ENCODE data around the gene UBAC2. TPM values are rescaled to one million over a fixed set of nuclear protein-coding genes. Genes with fewer than 3 reads are reported as not detected.

Gene UBAC2
- total and polyA plus RNA-seq, 2 experiments from 2014 or later = 78.2 to 83.1 TPM

DNA sequence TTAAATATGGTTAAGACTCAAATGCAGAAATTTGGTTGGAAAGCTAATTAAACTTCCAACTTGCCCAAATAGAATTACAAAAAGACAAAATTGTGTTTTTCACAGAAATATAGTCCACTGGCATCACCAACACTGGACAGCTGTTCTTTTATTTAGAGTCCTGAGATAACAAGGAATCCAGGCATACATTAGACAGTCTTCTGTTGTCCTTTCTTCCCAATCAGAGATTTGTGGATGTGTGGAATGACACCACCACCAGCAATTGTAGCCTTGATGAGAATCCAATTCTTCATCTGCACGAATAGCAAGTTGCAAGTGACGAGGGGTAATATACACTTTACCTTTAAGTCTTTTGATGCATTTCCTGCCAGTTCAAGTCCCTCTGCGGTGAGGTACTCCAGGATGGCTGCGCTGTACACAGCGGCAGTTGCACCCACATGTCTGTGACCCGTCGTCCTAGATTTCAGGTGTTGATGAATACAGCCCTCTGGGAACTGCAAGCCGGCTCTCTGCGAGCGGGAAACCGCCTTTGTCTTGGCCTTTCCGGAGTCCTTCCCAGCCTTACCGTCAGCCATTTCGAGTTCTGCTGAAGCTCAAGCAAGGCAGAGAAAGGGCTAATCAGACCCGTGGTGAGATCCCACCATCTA, 14.7 kb downstream of the UBAC2 start:
- DNase-seq (ENCODE audit: low spot score) = no peak
- Histone ChIP-seq H3K36me3 (replicated peaks; ENCODE audit: insufficient read depth, low read depth) (no peaks in the 10 kb centered on the region), H3K27me3 (no peaks in the 10 kb centered on the region), H4K20me1 (ENCODE audit: insufficient read depth, poor library complexity, severe bottlenecking) (peaks cover 43% of the 10 kb centered on the region), H3K9me3 (ENCODE audit: low read depth) (no peaks in the 10 kb centered on the region), H3K9me2 (replicated peaks; ENCODE audit: insufficient read depth) (no peaks in the 10 kb centered on the region), H3K27ac (no peak overlapping the region), H3K4me3 (no peak overlapping the region), H3K4me1 (ENCODE audit: insufficient read depth) (peaks cover 4% of the 10 kb centered on the region), H3K79me2 (peaks cover 100% of the 10 kb centered on the region), H2AFZ (no peak overlapping the region), H3K4me2 (no peak overlapping the region)
- WGBS (ENCODE audit: low lambda C conversion rate, missing lambda C conversion rate) = 91% methylated on average over 15 of the region's 15 CpGs
- TF ChIP-seq, protein P1, sequence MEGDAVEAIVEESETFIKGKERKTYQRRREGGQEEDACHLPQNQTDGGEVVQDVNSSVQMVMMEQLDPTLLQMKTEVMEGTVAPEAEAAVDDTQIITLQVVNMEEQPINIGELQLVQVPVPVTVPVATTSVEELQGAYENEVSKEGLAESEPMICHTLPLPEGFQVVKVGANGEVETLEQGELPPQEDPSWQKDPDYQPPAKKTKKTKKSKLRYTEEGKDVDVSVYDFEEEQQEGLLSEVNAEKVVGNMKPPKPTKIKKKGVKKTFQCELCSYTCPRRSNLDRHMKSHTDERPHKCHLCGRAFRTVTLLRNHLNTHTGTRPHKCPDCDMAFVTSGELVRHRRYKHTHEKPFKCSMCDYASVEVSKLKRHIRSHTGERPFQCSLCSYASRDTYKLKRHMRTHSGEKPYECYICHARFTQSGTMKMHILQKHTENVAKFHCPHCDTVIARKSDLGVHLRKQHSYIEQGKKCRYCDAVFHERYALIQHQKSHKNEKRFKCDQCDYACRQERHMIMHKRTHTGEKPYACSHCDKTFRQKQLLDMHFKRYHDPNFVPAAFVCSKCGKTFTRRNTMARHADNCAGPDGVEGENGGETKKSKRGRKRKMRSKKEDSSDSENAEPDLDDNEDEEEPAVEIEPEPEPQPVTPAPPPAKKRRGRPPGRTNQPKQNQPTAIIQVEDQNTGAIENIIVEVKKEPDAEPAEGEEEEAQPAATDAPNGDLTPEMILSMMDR (IDR thresholded peaks at IDR 0.05; ENCODE audit: poor library complexity) = no peak
- TF ChIP-seq EZH2phosphoT487 (IDR thresholded peaks at IDR 0.05; ENCODE audit: low read depth, severe bottlenecking, unreplicated experiment) = no peak
- no peak for TF ChIP-seq EZH2 (IDR thresholded peaks at IDR 0.05; ENCODE audit: borderline replicate concordance)

DNA sequence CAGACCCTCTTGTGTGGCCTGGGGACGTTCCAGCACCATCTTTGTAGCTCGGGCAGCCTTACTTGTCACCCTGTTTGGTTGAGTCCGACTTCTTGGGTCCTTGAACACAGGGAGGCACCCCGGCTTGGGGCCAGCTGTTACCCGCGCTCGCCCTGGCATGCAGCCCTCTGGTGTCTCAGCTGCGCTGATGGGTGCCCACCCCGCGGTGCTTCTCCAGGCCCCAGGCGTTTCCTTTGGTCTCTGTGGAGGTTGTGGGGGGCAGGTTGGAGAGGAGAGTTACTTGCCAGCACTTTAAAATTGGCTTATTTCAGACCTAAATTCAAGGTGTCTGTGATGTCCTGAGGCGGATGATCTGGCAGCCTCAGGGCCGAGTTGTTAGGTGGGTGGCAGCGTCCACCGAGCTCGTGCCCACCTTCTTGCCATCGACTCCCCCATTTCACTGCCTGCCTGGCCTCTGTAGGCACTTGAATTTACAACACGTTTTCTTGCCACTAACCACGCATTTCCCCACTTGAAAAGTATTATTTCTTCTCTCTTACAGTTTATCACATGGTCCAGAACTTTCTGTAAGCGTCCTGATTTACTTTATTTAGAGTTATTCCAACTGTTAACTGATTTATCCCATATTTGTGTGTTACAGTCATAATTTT, 16.9 kb downstream of the UBAC2 start:
- H3K27ac ChIP-seq = no peak overlapping the region
- no peak for DNase-seq (ENCODE audit: low spot score)
- TF ChIP-seq EZH2 (IDR thresholded peaks at IDR 0.05; ENCODE audit: borderline replicate concordance) (no peak), EZH2phosphoT487 (IDR thresholded peaks at IDR 0.05; ENCODE audit: low read depth, severe bottlenecking, unreplicated experiment) (no peak)
- TF ChIP-seq, protein P1 (IDR thresholded peaks at IDR 0.05; ENCODE audit: poor library complexity) = no peak
- no peak overlapping the region for H2AFZ ChIP-seq
- H3K27me3 ChIP-seq = no peaks in the 10 kb centered on the region
- no peaks in the 10 kb centered on the region for H3K9me2 ChIP-seq (replicated peaks; ENCODE audit: insufficient read depth)
- no peaks in the 10 kb centered on the region for H3K9me3 ChIP-seq (ENCODE audit: low read depth)
- H3K36me3 ChIP-seq (replicated peaks; ENCODE audit: insufficient read depth, low read depth) = no peaks in the 10 kb centered on the region
- H3K4me2 ChIP-seq = no peak overlapping the region
- no peak overlapping the region for H3K4me3 ChIP-seq
- H4K20me1 ChIP-seq (ENCODE audit: insufficient read depth, poor library complexity, severe bottlenecking) = peaks cover 39% of the 10 kb centered on the region
- H3K4me1 ChIP-seq (ENCODE audit: insufficient read depth) = peaks cover 4% of the 10 kb centered on the region
- peaks cover 100% of the 10 kb centered on the region for H3K79me2 ChIP-seq
- 90% methylated on average over 20 of the region's 20 CpGs for WGBS (ENCODE audit: low lambda C conversion rate, missing lambda C conversion rate)

DNA sequence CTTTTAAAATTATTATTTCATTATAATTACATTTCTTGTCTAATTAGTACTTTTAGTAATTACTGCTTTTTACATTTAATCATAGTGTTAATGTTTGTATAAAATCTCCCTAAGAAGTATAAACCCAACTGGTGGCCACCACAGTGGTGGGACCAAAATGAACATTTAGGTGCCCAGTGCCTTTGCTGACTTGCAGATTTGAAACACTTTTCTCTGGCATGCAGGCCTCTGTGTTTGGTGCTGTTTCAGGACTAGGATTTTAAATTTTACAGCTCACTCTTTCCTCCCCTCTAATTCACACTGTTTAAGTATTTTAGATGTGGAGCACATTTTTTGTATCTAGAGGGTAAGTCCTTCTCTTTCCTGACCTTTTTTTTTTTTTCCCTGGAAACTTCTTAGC, 17.5 kb downstream of the UBAC2 start:
- no peaks in the 10 kb centered on the region for H3K9me3 ChIP-seq (ENCODE audit: low read depth)
- TF ChIP-seq EZH2 (IDR thresholded peaks at IDR 0.05; ENCODE audit: borderline replicate concordance) (no peak), EZH2phosphoT487 (IDR thresholded peaks at IDR 0.05; ENCODE audit: low read depth, severe bottlenecking, unreplicated experiment) (no peak)
- TF ChIP-seq, protein P1 (IDR thresholded peaks at IDR 0.05; ENCODE audit: poor library complexity) = no peak
- H3K36me3 ChIP-seq (replicated peaks; ENCODE audit: insufficient read depth, low read depth) = no peaks in the 10 kb centered on the region
- no peak overlapping the region for H3K4me2 ChIP-seq
- H3K4me3 ChIP-seq = no peak overlapping the region
- peaks cover 39% of the 10 kb centered on the region for H4K20me1 ChIP-seq (ENCODE audit: insufficient read depth, poor library complexity, severe bottlenecking)
- no peak overlapping the region for H2AFZ ChIP-seq
- DNase-seq (ENCODE audit: low spot score) = no peak
- H3K27ac ChIP-seq = no peak overlapping the region
- H3K79me2 ChIP-seq = peaks cover 100% of the 10 kb centered on the region
- no peaks in the 10 kb centered on the region for H3K27me3 ChIP-seq
- peaks cover 4% of the 10 kb centered on the region for H3K4me1 ChIP-seq (ENCODE audit: insufficient read depth)
- H3K9me2 ChIP-seq (replicated peaks; ENCODE audit: insufficient read depth) = no peaks in the 10 kb centered on the region

All from hepatocyte (in vitro differentiated cells).